HUES48 (cell line): Measurements from ENCODE around the gene R3HDM2.
A peak's percentile ranks its signal among the peaks of the same experiment; 100 is the strongest.

Experiments
- H3K27ac ChIP-seq: one replicate; pipeline ENCODE4 v1.7.0; 2013; ENCODE audit warnings: low read depth, low read length, inconsistent platforms
- H3K27me3 ChIP-seq: 2 replicates; pipeline ENCODE4 v1.6.1; 2013; ENCODE audit warnings: mild to moderate bottlenecking, low read length; ENCODE audit not compliant: control insufficient read depth, insufficient read depth
- H3K36me3 ChIP-seq: 2 replicates; pipeline ENCODE4 v1.6.1; 2013; ENCODE audit warnings: low read length; ENCODE audit not compliant: control insufficient read depth, insufficient read depth
- H3K4me1 ChIP-seq: 2 replicates; pipeline ENCODE4 v1.6.1; 2013; ENCODE audit warnings: mild to moderate bottlenecking, low read length; ENCODE audit not compliant: control insufficient read depth, insufficient read depth
- H3K4me3 ChIP-seq: 2 replicates; pipeline ENCODE4 v1.5.1; 2013; ENCODE audit warnings: mild to moderate bottlenecking, low read depth, low read length
- H3K9ac ChIP-seq: 2 replicates; pipeline ENCODE4 v1.6.1; 2013; ENCODE audit warnings: mild to moderate bottlenecking, low read depth, low read length, moderate library complexity
- H3K9me3 ChIP-seq: 2 replicates; pipeline ENCODE4 v1.6.1; 2013; ENCODE audit warnings: low read length; ENCODE audit not compliant: control insufficient read depth, insufficient read depth

Gene R3HDM2

GRCh38 chr12:57216921-57217879, 213.6 kb downstream of the R3HDM2 start:
- no peak overlapping the region for H3K9ac ChIP-seq
- H3K9me3 ChIP-seq, result no peaks in the 10 kb centered on the region
- peaks cover 3% of the 10 kb centered on the region for H3K36me3 ChIP-seq
- H3K4me3 ChIP-seq, result peak overlapping the region; percentile 48; the same call in 1 of the 2 replicates
- H3K4me1 ChIP-seq, result peaks cover 42% of the 10 kb centered on the region
- no peak overlapping the region for H3K27ac ChIP-seq
- peaks cover 86% of the 10 kb centered on the region for H3K27me3 ChIP-seq

DNA sequence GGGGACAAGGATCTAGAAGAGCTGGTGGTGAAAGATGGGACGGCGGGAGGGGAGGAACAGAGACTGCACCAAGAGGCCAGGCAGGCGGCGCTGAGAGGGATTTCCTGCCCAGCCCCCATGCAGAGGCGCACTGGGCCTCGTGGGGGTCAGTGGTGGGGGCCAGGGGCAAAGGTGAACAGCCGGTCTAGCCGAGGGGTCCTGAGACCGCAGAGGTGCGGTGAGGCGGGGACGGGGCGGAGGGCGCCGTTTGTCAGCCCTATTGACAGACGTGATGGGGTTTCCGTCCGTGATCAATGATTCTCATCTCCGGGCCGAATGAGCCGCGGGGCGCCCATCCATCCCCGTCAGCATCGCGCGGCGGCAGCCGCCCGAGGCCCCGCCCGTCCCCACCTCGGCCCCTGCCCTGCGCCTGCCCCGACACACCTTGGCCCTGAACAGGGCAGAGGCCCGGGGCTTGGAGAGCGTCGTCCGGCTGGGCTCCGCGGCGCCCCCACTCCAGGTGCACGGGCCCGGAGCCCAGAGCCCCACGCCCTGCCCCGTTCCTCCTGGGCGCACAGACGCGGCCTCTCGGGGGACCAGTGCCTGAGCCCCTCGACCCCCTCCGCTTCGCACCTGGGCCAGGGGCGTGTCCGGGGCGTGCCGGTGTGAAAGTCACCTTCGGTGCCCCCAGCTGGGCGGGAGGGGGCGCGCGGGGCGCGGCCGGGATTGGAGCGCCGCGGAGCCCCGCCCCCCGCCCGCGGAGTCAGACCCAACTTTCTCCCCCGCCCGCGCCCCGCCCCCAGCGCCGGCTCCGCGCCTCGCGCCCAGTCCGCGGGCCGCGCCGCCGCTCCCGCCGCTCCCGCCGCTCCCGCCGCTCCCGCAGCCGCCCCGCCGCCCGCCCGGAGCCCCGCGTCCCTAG, 214.6 kb downstream of the R3HDM2 start, which contains the start of gene NXPH4:
Gene NXPH4, plus strand, starts transcription at position 781 of the 898 bp plus-strand sequence. CDS start 176 bp downstream, outside the sequence.
- Histone ChIP-seq H3K27ac (no peak within 1 kb of the TSS), H3K4me1 (peaks cover 36% of the 10 kb centered on the region), H3K9ac (no peak within 1 kb of the TSS), H3K36me3 (peaks cover 13% of the 10 kb centered on the region), H3K27me3 (peaks cover 77% of the 10 kb centered on the region), H3K9me3 (no peaks in the 10 kb centered on the region), H3K4me3 (peak within 1 kb of the TSS; percentile 50; the same call in 1 of the 2 replicates)

GRCh38 chr12:57215668-57216013, 215.2 kb downstream of the R3HDM2 start:
- H3K27me3 ChIP-seq, result peaks cover 71% of the 10 kb centered on the region
- peaks cover 31% of the 10 kb centered on the region for H3K4me1 ChIP-seq
- H3K27ac ChIP-seq, result no peak overlapping the region
- no peak overlapping the region for H3K9ac ChIP-seq
- 0 out of 2 replicates have a peak overlapping the region, but pooled peaks have one; percentile 50 for H3K4me3 ChIP-seq
- peaks cover 18% of the 10 kb centered on the region for H3K36me3 ChIP-seq
- no peaks in the 10 kb centered on the region for H3K9me3 ChIP-seq

- H3K4me1 ChIP-seq, result peaks cover 30% of the 10 kb centered on the region
- no peak overlapping the region for H3K27ac ChIP-seq
- peaks cover 65% of the 10 kb centered on the region for H3K27me3 ChIP-seq
- peaks cover 24% of the 10 kb centered on the region for H3K36me3 ChIP-seq
- H3K9me3 ChIP-seq, result no peaks in the 10 kb centered on the region
- no peak overlapping the region for H3K9ac ChIP-seq
- H3K4me3 ChIP-seq, result no peak overlapping the region
These were observed 215.8 kb downstream of the R3HDM2 start for GRCh38 chr12:57215065-57215464.

- Histone ChIP-seq H3K4me1 (peaks cover 24% of the 10 kb centered on the region), H3K9me3 (no peaks in the 10 kb centered on the region), H3K27ac (no peak overlapping the region), H3K9ac (no peak overlapping the region), H3K4me3 (no peak overlapping the region), H3K27me3 (peaks cover 58% of the 10 kb centered on the region), H3K36me3 (peaks cover 31% of the 10 kb centered on the region)
These were observed 216.5 kb downstream of the R3HDM2 start for GRCh38 chr12:57214398-57214781.

GRCh38 chr12:57213763-57214397, 217.0 kb downstream of the R3HDM2 start:
- Histone ChIP-seq H3K9ac (no peak overlapping the region), H3K27ac (no peak overlapping the region), H3K4me3 (no peak overlapping the region), H3K4me1 (peaks cover 20% of the 10 kb centered on the region), H3K36me3 (peaks cover 36% of the 10 kb centered on the region), H3K9me3 (no peaks in the 10 kb centered on the region), H3K27me3 (peaks cover 53% of the 10 kb centered on the region)

GRCh38 chr12:57213058-57213715, 217.7 kb downstream of the R3HDM2 start:
- H3K27me3 ChIP-seq, result peaks cover 46% of the 10 kb centered on the region
- H3K4me1 ChIP-seq, result peaks cover 20% of the 10 kb centered on the region
- no peak overlapping the region for H3K9ac ChIP-seq
- H3K27ac ChIP-seq, result no peak overlapping the region
- H3K36me3 ChIP-seq, result peaks cover 43% of the 10 kb centered on the region
- H3K4me3 ChIP-seq, result no peak overlapping the region
- no peaks in the 10 kb centered on the region for H3K9me3 ChIP-seq

GRCh38 chr12:57212701-57213057, 218.2 kb downstream of the R3HDM2 start:
- Histone ChIP-seq H3K27me3 (peaks cover 41% of the 10 kb centered on the region), H3K4me1 (peaks cover 20% of the 10 kb centered on the region), H3K9me3 (no peaks in the 10 kb centered on the region), H3K27ac (no peak overlapping the region), H3K9ac (no peak overlapping the region), H3K4me3 (no peak overlapping the region), H3K36me3 (peaks cover 48% of the 10 kb centered on the region)

- H3K27ac ChIP-seq, result no peak overlapping the region
- no peaks in the 10 kb centered on the region for H3K9me3 ChIP-seq
- H3K4me3 ChIP-seq, result no peak overlapping the region
- H3K4me1 ChIP-seq, result peaks cover 15% of the 10 kb centered on the region
- H3K9ac ChIP-seq, result no peak overlapping the region
- H3K36me3 ChIP-seq, result peaks cover 52% of the 10 kb centered on the region
- H3K27me3 ChIP-seq, result peaks cover 35% of the 10 kb centered on the region
These were observed 218.8 kb downstream of the R3HDM2 start for GRCh38 chr12:57211791-57212700.
